Right forelimb (tissue), 1 donor: Measurements from ENCODE around the gene ATP10B.

Source experiments
- DNase-seq: peaks from one replicate; pipeline ENCODE4 v3.0.0-alpha.2; 2018

ATP10B gene

DNA sequence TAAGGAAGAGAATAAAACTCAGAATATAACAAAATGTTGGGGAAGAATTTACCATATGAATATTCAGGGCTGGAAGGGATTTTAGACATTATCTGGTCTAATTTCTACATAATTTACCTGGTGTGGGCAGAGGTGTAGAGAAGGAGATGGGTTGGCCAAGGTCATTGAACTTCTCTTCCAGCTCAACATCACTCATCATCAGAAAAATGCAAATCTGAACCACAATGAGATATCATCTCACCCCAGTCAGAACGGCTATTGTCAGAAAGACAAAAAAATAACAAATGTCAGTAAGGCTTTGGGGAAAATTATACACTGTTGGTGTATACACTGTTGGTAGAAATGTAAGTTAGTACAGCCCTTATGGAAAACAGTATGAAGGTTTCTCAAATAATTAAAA is 308.6 kb downstream of the ATP10B start:
- DNase-seq: no peak

DNA sequence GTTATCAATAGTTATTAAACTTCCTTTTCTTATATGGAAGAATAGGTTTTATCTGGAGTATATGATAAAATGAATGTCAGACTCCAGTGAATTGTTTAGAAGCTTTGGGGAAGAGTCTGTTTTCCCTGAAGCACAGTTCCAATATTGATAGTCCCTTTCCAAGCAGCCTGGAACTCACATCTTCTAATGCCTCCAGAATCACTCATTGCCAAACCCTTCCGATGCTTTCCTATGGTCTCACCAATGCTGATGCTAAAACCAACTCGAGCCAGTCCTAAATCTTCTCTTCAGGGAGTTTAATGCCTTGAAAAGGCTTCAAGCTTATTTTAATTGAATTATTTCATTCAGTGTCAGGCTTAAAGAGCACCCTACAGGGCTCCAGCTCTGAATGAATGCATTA is 309.2 kb downstream of the ATP10B start:
- no peak for DNase-seq

- DNase-seq: no peak
Observed at GRCh38 chr5:160542281-160542680, 309.7 kb downstream of the ATP10B start.

DNA sequence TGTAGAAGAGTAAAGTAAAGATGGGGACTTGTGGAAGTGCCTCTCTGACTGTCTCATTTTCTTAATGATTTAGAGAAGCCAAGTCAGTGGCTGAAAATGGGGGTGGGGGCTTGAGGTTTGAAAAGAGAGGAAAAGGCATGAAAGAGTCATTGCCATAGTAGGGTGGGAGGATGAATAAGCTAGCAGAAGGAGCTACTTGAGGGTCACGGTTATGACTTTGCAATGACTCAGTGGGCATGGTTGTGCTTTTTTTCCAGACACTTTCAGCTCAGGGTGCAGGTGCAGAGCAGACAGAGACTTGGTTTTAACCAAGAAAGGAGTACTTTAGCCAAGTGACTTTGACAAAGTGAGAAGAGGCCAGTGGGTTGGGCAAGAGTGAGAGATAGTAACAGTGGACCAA is 312.6 kb downstream of the ATP10B start:
- DNase-seq: no peak

DNA sequence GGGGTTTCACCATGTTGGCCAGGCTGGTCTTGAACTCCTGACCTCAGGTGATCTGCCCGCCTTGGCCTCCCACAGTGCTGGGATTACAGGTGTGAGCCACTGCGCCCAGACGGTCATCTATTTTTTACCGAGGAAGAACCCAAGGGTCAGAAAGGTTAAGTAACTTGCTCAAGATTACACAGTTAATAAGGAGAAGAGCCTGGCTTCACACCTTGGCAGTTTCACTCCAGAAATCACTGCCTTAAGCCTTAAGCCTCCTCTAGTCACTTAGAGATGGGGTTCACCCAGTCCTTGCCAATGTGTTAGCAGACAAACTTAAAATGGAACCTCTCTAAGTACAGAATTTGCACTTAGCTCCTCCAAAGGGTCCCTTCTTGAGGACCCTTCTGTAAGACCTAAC is 314.1 kb downstream of the ATP10B start:
- DNase-seq: no peak

DNA sequence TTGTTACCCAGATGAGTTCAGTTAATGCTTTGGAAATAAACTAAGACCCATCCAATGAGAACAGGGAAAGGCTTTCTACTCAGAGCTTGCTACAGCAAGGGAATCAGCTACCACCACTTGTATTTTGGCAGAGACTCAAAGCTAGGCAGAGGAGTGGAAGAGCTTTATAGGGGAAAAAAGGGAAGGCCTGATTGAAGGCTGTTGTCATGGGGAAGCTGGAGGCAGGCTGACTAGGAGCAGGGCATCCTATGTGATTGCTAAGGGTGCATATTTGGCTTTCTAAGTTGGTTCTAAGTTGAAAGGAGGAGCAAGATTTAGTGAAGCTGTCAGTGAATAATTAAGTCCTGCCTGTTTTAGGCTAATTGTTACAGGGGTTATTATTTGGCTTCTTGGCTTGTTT is 314.9 kb downstream of the ATP10B start:
- no peak for DNase-seq

DNA sequence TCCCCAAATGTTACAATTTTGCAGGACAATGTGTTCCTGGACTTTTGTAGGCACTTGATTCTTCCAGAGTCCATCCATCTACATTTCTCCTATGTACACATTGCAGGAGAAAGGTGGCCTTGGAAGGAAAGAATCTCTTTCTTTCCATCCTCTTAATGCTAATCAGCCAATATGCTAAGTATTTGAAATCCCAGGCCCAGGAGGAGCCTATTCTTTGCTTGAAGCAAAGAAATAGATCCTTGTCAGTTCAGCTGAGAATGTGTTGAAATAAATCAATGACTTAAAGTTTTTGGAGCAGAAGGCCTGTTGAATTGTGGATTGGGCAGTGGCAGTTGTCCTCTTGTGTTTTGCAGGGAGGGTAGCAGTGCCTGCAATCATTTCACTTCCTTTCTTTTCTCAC is 317.1 kb downstream of the ATP10B start:
- no peak for DNase-seq

DNA sequence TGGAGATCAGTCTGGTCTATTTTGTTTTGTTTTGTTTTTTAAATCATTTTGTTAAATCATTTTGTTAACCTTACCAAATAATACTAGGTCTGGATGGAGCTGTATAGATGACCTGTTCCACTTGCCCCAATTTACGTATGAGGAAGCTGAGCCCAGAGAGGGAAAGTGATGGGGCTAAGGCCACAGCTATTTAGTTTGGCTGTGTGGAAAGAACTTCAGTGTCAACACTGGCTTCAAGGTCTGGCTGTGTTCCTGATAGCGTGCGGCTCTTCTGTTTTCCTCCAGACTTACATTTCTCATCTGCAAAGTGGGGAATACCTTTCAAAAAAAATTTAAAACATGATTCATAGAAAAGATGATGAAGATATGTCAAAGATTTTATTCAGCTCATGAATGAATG is 317.9 kb downstream of the ATP10B start:
- no peak for DNase-seq

DNA sequence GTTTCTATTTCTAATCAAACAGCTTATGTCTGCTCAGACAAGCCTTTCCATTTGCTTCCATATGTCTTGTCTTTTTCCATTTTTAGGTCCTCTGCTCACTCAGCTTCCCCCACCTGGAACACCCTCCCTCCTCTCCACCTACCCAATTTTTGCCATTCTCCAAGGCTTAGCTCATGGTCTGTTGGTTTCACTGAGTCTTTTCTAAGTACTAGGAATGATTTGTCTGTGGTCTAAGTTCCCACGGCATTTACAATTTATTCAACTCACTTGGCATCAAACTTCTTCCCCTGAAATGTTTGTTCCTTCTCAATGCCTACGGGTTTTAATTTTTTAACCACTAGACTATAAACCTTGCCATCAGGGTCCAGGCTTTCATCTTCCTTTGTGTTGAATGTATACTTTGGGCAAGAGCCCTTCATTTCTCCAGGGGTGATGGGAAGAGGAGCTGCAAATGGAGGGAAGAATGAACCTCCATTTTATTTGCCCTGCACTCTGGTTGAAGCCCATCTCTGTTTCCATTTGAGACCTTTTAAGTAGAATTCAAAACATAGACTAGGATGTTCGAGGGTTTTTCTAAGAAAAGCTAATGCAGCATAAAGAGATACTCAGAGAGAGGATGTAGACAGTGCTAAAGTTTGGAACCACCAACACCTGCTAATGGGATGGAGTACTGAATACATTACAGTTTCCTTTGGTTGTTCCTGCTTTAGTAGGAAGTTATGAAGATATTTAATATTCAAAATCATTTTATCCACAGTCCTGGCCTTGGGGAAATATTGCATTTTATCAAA is 326.3 kb downstream of the ATP10B start:
- no peak for DNase-seq

DNA sequence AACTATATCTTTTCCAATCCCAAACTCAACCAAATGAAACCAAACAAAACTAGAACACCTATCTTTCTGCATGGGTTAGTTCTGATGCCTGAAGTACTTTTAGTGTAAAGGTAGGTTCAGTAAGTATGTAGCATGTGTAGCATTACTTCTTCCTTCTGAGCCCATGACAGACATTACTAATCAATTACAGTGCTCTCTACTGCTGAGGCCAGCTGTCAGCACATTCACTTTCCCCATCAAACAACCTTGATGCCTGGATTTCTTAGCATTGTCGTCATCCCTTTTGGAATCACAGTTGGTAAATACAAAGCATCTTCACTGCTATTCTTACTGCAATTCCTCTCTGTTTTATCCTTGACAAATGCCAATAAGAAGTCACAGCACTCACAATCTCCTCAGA is 327.2 kb downstream of the ATP10B start:
- no peak for DNase-seq

GRCh38 chr5:160523502-160524163 is 328.4 kb downstream of the ATP10B start:
- no peak for DNase-seq

GRCh38 chr5:160521392-160521663 is 330.7 kb downstream of the ATP10B start:
- no peak for DNase-seq

DNA sequence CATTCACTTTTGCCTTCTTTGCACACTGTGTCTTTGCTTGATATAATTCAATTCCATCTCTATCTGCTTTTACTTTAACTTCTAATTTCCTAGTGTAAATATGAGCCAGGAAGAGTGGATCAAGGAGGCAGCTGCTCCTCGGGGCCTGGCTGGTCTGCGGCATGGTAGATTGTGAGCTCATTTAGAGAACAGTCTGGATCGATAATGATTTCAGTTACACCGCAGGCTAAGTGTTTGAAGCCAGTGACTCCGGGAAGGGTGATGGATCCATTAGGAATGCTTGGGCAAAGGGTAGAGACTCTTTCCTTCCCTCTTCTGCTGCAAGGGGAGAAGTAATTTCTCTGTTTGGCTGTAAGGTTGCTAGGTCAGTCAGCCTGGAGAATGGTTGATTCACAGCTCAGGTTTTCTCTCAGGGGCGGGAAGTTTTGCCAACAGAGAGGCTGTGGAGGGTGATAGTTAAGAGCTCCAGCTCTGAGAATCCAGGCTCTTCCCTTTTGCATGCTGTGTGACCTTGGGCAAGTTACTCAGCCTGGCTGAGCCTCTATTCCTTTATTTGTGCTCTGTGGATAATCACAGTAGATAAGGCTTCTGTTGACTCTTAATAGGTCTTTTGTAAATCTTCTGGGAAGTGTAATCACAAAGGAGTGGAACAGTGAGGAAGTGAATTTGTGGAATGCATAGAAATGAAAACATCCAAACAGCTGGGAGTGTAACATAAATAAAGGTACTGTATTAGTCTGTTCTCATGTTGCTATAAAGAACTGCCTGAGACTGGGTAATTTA is 331.2 kb downstream of the ATP10B start:
- no peak for DNase-seq

GRCh38 chr5:160516696-160517530 is 335.1 kb downstream of the ATP10B start:
- DNase-seq: no peak

GRCh38 chr5:160514866-160515265 is 337.1 kb downstream of the ATP10B start:
- DNase-seq: no peak

- DNase-seq: no peak
Observed at GRCh38 chr5:160514191-160514590, 337.8 kb downstream of the ATP10B start.

GRCh38 chr5:160513485-160513884 is 338.5 kb downstream of the ATP10B start:
- no peak for DNase-seq
